Endometrial microvascular endothelial cells (primary cell): ENCODE results near the gene SPACA7. TPM values are rescaled to one million over a fixed set of nuclear protein-coding genes. Genes with fewer than 3 reads are reported as not detected.
"Not testable (repeated sequence)": the region's sequence is repeated elsewhere in the genome, so short reads cannot be mapped to it uniquely, and the experiment has no call there.

Experiments
- in situ Hi-C: cut with HindIII; loops from 2 replicates; pipeline ENCODE4 v1.10.0; 2017; ENCODE audit warnings: low sequenced_read_pairs, low pct_unique_long_range_greater_than_20kb; ENCODE audit errors: inconsistent ontology term
- total RNA-seq: library from RNA; depleted of rRNA; stranded (reverse); fragments of >200 nt; gene quantifications from one replicate; pipeline ENCODE4 v1.2.3, GENCODE V29; 2015; ENCODE audit errors: inconsistent ontology term

SPACA7 gene
- total RNA-seq, 1 donor from 2014 or later = not detected

- in situ Hi-C loops = no loop called here
These were observed 27.4 kb upstream of the SPACA7 start for GRCh38 chr13:112348642-112349345.

DNA sequence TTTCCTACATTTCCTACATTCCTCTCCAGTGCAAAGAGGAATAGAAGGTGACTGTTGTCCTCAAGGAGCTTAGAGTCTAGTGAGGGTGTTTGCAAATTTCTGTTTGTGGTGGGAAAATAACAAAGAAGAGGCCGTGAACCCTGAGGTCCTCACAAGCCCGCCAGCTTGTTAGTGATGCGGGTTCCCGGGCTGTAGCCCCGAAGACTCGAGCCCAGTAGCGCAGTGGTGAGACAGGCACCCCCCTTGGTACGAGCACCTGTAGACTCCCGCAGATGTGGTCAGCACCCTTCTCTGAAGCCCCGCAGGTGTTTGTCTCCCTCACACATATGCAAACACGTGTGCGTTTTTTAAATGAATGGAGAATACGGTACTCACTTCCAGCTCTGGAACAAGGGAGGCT, 26.5 kb upstream of the SPACA7 start:
- in situ Hi-C loops = no loop called here

DNA sequence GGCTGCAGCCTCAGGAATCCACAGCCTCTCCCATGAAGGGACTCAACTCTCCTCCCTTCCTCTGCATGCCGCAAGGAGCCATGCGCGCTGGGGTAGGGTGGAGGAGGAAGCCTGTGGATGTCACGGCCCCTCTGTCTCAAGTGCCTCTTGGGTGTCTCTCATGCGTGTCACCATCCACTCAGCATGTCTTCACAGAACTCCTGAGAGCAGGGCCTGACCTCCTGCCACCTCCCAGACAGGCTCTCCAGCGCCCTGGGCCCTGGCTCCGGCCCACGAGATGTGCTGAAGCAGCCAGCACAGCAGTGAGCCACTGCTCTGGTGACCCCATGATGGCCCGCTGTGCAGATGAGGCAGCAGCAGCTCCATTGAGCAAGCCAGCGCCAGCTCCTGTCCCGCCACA, 25.9 kb upstream of the SPACA7 start:
- in situ Hi-C loops = no loop called here

- in situ Hi-C loops = no loop called here
These were observed 24.3 kb upstream of the SPACA7 start for GRCh38 chr13:112351825-112352224.

- in situ Hi-C loops = no loop called here
These were observed 22.3 kb upstream of the SPACA7 start for GRCh38 chr13:112353856-112354255.

DNA sequence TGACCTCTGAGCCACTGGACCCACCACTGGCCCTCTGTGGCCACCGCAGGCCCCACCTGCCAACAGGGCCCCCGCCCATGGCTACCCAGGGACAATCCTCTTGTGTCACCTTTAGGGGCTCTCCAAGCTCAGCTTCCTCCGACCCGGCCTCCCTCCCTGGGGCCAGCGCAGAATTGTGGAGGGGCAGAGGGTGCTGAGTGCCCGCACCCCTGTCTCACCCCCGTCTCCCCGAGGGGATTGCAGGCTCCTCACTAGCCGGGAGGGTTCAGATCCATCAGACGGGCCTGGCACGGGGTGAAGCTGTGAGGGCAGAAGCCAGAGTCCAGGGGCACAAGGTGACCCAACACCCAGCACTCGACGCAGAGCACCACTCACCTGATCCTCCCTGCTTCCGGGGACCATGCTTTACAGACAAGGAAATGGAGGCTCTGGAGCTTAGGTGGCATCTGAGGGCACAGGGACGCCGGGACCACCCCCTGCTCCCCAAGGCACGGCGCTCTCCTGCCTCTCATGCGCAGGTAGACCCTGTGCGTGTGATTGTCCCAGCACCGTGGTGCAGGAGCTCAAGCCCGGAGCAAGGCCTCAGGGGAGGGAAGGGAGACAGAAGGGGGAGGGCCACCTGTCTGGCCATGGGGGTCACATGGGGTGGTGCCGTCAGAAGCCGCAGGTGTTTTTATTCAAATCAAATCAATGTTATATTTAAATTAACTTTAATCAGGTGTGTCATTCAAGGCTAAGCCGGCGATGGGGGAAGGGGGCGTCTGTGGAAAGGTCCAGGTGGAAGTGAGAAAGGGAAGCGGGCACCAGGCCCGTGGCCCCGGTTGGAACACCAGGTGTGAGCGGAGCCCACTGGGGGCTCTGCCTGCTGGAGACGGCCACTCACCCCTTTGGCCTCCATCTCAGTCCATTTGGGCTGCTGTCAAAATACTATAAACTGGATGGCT, 21.6 kb upstream of the SPACA7 start:
- in situ Hi-C loops = no loop called here

GRCh38 chr13:112355274-112355838, 20.8 kb upstream of the SPACA7 start:
- in situ Hi-C loops = no loop called here

- in situ Hi-C loops = no loop called here
These were observed 20.0 kb upstream of the SPACA7 start for GRCh38 chr13:112356190-112356589.

GRCh38 chr13:112358156-112358555, 18.0 kb upstream of the SPACA7 start:
- in situ Hi-C loops = no loop called here

GRCh38 chr13:112362021-112362420, 14.1 kb upstream of the SPACA7 start:
- in situ Hi-C loops = no loop called here

DNA sequence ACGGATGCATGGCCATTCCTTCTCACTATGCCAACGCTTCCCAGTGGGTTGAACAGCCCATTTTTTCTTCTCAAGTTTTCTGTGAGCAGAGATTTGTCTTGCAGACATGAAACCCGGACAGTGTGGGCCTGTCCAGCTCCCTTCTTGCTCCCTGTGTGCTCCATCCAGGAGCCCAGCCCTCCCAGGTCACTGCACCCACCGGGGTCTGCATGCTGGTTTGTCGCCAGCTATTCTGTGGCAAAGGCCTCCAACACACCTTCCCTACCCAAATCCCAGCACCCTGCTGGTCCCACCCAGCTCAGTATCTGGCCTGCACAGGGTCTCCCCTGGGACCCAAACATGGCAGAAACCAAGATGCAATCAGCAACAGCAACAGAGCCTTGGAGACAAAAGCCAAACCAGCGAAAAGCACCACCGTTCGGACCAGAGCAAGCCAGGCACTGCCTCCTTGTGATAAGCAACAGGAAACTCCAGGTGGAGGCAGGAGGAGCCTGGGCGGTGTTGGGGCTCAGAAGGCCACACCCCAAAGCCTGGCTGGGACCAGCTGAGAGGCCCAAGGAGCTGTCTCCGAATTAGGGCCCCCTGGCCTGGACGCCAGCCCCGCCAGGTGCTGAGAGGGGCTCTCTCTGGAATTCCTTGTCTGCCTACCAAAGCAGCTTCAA, 12.2 kb upstream of the SPACA7 start:
- in situ Hi-C loops = no loop called here

GRCh38 chr13:112366907-112367646, 9.1 kb upstream of the SPACA7 start:
- in situ Hi-C loops = no loop called here

DNA sequence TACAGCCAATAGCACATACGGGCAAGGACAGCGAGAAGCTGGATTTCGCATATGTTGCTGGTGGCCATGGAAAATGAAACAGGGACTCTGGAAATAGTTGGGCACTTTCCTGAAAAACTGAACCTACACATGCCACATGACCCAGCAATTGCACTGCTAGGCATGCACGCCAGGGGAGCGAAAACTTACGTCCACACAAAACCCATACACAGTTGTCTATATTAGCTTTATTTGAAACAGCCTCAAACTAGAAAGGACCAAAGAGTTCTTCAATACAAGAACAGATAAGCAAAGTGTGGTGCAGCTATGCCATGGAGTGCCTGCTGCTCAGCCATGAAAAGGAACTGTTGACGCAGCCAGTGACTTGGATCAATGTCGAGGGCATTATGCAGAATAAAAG, 7.3 kb upstream of the SPACA7 start:
- in situ Hi-C loops = no loop called here

DNA sequence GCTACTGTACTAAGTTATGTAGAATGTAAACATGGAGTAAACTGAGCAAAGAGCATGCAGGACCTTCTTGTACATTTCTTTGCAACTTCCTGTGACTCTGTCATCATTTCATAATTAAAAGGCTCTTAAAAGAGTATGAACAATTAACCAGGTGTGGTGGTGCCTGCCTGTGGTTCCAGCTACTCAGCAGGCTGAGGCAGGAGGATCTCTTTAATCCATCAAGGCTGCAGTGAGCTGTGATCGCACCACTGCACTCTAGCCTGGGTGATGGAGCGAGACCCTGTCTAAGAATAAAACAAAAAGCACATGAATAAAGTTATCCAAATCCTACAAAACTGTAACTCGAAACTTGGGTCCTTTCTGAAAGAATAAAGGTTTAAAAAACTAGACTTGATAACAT, 5.8 kb upstream of the SPACA7 start:
- in situ Hi-C loops = no loop called here

- in situ Hi-C loops = no loop called here
These were observed 1.9 kb upstream of the SPACA7 start for GRCh38 chr13:112374271-112374670.

DNA sequence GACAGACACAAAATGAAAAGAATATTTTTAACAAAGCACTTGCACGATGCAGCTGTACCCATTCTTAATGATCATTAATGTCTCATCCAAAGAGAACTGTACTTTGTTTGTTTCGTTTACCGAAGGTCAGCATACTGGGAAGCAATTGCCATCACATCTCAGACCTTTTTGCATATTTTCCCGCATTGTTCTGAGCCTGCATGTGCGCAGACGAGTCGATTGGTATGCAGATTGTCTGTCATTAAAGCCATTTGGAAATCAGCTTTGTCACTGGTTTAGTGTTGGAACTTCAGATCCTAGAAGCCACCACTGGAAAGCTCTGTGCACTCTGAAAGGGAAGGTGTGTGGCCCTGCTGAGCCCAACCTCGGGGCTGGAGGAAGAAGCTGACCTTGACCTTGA, 15.6 kb downstream of the SPACA7 start:
- in situ Hi-C loops = no loop called here

GRCh38 chr13:112392719-112393118, 16.6 kb downstream of the SPACA7 start:
- in situ Hi-C loops = no loop called here

DNA sequence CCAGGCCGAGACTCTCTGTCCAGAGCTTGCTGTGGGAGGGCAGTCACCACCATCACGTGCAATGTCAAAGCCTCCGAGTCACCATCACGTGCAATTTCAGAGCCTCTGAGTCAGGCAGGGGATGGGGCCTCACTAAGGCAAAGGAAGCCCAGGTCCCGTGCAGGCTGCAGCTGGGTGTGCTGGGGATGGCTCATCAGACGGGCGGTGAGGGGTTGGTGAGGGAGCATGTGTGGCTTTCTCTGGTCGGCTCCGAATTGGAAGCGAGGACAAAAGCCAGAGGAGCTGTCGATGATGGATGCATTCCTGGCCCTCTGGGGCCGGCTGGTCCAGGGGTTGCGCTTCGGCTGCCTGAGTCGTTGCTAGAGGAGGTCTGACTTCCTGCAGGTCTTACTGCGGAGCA, 18.9 kb downstream of the SPACA7 start:
- in situ Hi-C loops = not testable (repeated sequence)

- in situ Hi-C loops = not testable (repeated sequence)
These were observed 19.8 kb downstream of the SPACA7 start for GRCh38 chr13:112395941-112396340.
